Neural cell (in vitro differentiated cells): ENCODE data around the gene GJB3. TPM values are rescaled to one million over a fixed set of nuclear protein-coding genes. Genes with fewer than 3 reads are reported as not detected.
"Not testable (repeated sequence)": the region's sequence is repeated elsewhere in the genome, so short reads cannot be mapped to it uniquely, and the experiment has no call there.

ENCODE experiments used
- H2AFZ ChIP-seq: fragments of 200-600, 300-800 bp; sonication (generic), shearing (Covaris generic); 2 replicates; pipeline ENCODE4 v1.6.0; 2014; ENCODE audit warnings: low read depth, mild to moderate bottlenecking, antibody characterized with exemption, low read length, moderate library complexity
- H3F3A ChIP-seq: fragments of 200-600 bp; shearing (Covaris generic); 2 replicates; pipeline ENCODE4 v1.6.1; 2016; ENCODE audit warnings: mild to moderate bottlenecking, moderate library complexity, mixed read lengths, antibody characterized with exemption, low read length; ENCODE audit not compliant: insufficient read depth, poor library complexity, severe bottlenecking
- H3K27ac ChIP-seq: fragments of 200-600, 300-800 bp; sonication (generic), shearing (Covaris generic); 2 replicates; pipeline ENCODE4 v1.5.1; 2014; ENCODE audit warnings: mild to moderate bottlenecking, low read length, moderate library complexity
- H3K27me3 ChIP-seq: fragments of 300-800, 200-600 bp; sonication (generic), shearing (Covaris generic); 2 replicates; pipeline ENCODE4 v1.6.0; 2014; ENCODE audit warnings: mild to moderate bottlenecking, low read depth, low read length, moderate library complexity; ENCODE audit not compliant: insufficient read depth
- H3K36me3 ChIP-seq: fragments of 300-800, 200-600 bp; sonication (generic), shearing (Covaris generic); 2 replicates; pipeline ENCODE4 v1.5.1; 2014; ENCODE audit warnings: mild to moderate bottlenecking, antibody characterized with exemption, low read length, moderate library complexity; ENCODE audit not compliant: insufficient read depth
- H3K4me2 ChIP-seq: fragments of 300-800, 200-600 bp; sonication (generic), shearing (Covaris generic); 2 replicates; pipeline ENCODE4 v1.6.0; 2014; ENCODE audit warnings: mild to moderate bottlenecking, low read length
- H3K4me3 ChIP-seq: fragments of 300-800, 200-600 bp; sonication (generic), shearing (Covaris generic); 2 replicates; pipeline ENCODE4 v1.5.1; 2014; ENCODE audit warnings: mild to moderate bottlenecking, low read length, moderate library complexity
- H3K79me2 ChIP-seq: fragments of 200-600 bp; shearing (Covaris generic); replicated peaks from 2 replicates; pipeline ENCODE4 v1.6.0; 2014; ENCODE audit warnings: mild to moderate bottlenecking, low read length, moderate library complexity; ENCODE audit not compliant: insufficient read depth
- H3K9ac ChIP-seq: fragments of 300-800, 200-600 bp; sonication (generic), shearing (Covaris generic); 2 replicates; pipeline ENCODE4 v1.6.1; 2016; ENCODE audit warnings: mild to moderate bottlenecking, low read length, mixed read lengths
- H3K9me2 ChIP-seq: fragments of 200-600 bp; shearing (Covaris generic); 2 replicates; pipeline ENCODE4 v1.6.1; 2016; ENCODE audit warnings: mild to moderate bottlenecking, low read length, mixed read lengths; ENCODE audit not compliant: insufficient read depth
- H3K9me3 ChIP-seq: fragments of 200-600, 300-800 bp; sonication (generic), shearing (Covaris generic); 2 replicates; pipeline ENCODE4 v1.6.1; 2016; ENCODE audit warnings: mild to moderate bottlenecking, mixed run types, low read length, moderate library complexity, mixed read lengths
- H4K20me1 ChIP-seq: fragments of 200-600 bp; shearing (Covaris generic); 2 replicates; pipeline ENCODE4 v1.6.1; 2016; ENCODE audit warnings: mild to moderate bottlenecking, mixed run types; ENCODE audit not compliant: insufficient read depth
- EP300 ChIP-seq: fragments of 450-650 bp; conservative IDR thresholded peaks from 2 replicates; pipeline ENCODE4 v1.6.1; 2014; ENCODE audit warnings: antibody characterized with exemption, mild to moderate bottlenecking, moderate library complexity; ENCODE audit not compliant: poor library complexity, severe bottlenecking
- EZH2 ChIP-seq: fragments of 200-600, 300-800 bp; shearing (Covaris generic), sonication (generic); IDR thresholded peaks from 2 replicates; pipeline ENCODE4 v1.6.1; 2014; ENCODE audit warnings: antibody characterized with exemption, low read length, borderline replicate concordance, mild to moderate bottlenecking; ENCODE audit not compliant: insufficient read depth, poor library complexity, severe bottlenecking
- MXI1 ChIP-seq: fragments of 450-650 bp; conservative IDR thresholded peaks from 2 replicates; pipeline ENCODE4 v1.6.1; 2014; ENCODE audit warnings: antibody characterized with exemption, mild to moderate bottlenecking; ENCODE audit not compliant: poor library complexity, severe bottlenecking
- POLR2AphosphoS5 ChIP-seq: IDR thresholded peaks from 2 replicates; pipeline ENCODE4 v1.6.1; 2012
- RAD21 ChIP-seq: fragments of 450-650 bp; conservative IDR thresholded peaks from 2 replicates; pipeline ENCODE4 v1.6.1; 2014; ENCODE audit warnings: antibody characterized with exemption, mild to moderate bottlenecking, moderate library complexity
- REST ChIP-seq: IDR thresholded peaks from 2 replicates; pipeline ENCODE4 v1.6.1; 2012; ENCODE audit warnings: borderline replicate concordance
- SMC3 ChIP-seq: fragments of 450-650 bp; conservative IDR thresholded peaks from 2 replicates; pipeline ENCODE4 v1.6.1; 2014; ENCODE audit warnings: antibody characterized with exemption, mild to moderate bottlenecking, moderate library complexity; ENCODE audit not compliant: poor library complexity
- TAF1 ChIP-seq: IDR thresholded peaks from 2 replicates; pipeline ENCODE4 v1.6.1; 2012; ENCODE audit warnings: low read depth
- polyA plus RNA-seq: library from polyadenylated mRNA; depleted of rRNA; stranded (reverse); fragments of >200 nt; gene quantifications from 2 replicates; pipeline ENCODE4 v1.2.3, GENCODE V29; 2014
- TF ChIP-seq, protein P1 (sequence below): fragments of 450-650 bp; IDR thresholded peaks from 2 replicates; pipeline ENCODE4 v1.5.1; 2014; ENCODE audit warnings: antibody characterized with exemption, mild to moderate bottlenecking, moderate library complexity; ENCODE audit not compliant: poor library complexity, severe bottlenecking

The GJB3 gene
- polyA plus RNA-seq, 1 donor from 2014 or later: not detected

GRCh38 chr1:34816332-34816731 lies 35.3 kb downstream of the GJB3 start:
- H3F3A ChIP-seq: no peaks in the 10 kb centered on the region
- no peaks in the 10 kb centered on the region for H3K9me2 ChIP-seq
- no peak overlapping the region for H2AFZ ChIP-seq
- H3K79me2 ChIP-seq: no peaks in the 10 kb centered on the region
- H3K4me3 ChIP-seq: no peak overlapping the region
- H3K4me2 ChIP-seq: no peak overlapping the region
- no peak overlapping the region for H3K9ac ChIP-seq
- no peaks in the 10 kb centered on the region for H3K27me3 ChIP-seq
- no peaks in the 10 kb centered on the region for H4K20me1 ChIP-seq
- TF ChIP-seq, protein P1, sequence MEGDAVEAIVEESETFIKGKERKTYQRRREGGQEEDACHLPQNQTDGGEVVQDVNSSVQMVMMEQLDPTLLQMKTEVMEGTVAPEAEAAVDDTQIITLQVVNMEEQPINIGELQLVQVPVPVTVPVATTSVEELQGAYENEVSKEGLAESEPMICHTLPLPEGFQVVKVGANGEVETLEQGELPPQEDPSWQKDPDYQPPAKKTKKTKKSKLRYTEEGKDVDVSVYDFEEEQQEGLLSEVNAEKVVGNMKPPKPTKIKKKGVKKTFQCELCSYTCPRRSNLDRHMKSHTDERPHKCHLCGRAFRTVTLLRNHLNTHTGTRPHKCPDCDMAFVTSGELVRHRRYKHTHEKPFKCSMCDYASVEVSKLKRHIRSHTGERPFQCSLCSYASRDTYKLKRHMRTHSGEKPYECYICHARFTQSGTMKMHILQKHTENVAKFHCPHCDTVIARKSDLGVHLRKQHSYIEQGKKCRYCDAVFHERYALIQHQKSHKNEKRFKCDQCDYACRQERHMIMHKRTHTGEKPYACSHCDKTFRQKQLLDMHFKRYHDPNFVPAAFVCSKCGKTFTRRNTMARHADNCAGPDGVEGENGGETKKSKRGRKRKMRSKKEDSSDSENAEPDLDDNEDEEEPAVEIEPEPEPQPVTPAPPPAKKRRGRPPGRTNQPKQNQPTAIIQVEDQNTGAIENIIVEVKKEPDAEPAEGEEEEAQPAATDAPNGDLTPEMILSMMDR: no peak
- TF ChIP-seq RAD21: no peak
- TF ChIP-seq POLR2AphosphoS5: no peak
- TF ChIP-seq MXI1: no peak
- no peak for TF ChIP-seq REST
- no peak for TF ChIP-seq EP300
- no peak for TF ChIP-seq SMC3
- no peak for TF ChIP-seq EZH2
- TF ChIP-seq TAF1: no peak
- H3K9me3 ChIP-seq: no peaks in the 10 kb centered on the region
- no peaks in the 10 kb centered on the region for H3K36me3 ChIP-seq
- H3K27ac ChIP-seq: no peak overlapping the region

DNA sequence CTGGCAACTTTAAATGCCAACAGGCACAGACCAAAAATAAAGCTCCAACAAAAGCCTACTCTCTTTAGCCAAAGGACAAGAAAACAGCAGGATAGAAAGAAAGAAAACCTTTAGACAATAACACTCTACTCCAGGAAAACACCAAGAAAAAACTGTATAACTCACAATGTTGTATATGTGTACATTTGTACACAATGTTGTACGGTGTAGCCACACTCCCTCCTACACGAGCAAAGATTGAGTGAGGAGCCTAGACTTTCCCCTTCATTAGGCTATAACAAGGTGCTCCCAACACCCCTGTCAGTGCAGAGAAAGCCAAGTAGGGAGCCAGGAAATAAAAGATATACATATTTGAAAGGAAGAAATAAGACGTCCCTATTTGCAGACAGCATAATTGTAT lies 35.8 kb downstream of the GJB3 start:
- no peak for TF ChIP-seq POLR2AphosphoS5
- no peak for TF ChIP-seq REST
- TF ChIP-seq EZH2: no peak
- no peak for TF ChIP-seq EP300
- TF ChIP-seq TAF1: no peak
- no peak for TF ChIP-seq MXI1
- TF ChIP-seq SMC3: no peak
- TF ChIP-seq RAD21: no peak
- TF ChIP-seq, protein P1: no peak
- Histone ChIP-seq H3K27ac (no peak overlapping the region), H3K79me2 (no peaks in the 10 kb centered on the region), H3K4me3 (no peak overlapping the region), H3K9me2 (no peaks in the 10 kb centered on the region), H3F3A (no peaks in the 10 kb centered on the region), H3K36me3 (no peaks in the 10 kb centered on the region), H3K9me3 (no peaks in the 10 kb centered on the region), H2AFZ (no peak overlapping the region), H3K27me3 (no peaks in the 10 kb centered on the region), H4K20me1 (no peaks in the 10 kb centered on the region), H3K9ac (no peak overlapping the region), H3K4me2 (no peak overlapping the region)

DNA sequence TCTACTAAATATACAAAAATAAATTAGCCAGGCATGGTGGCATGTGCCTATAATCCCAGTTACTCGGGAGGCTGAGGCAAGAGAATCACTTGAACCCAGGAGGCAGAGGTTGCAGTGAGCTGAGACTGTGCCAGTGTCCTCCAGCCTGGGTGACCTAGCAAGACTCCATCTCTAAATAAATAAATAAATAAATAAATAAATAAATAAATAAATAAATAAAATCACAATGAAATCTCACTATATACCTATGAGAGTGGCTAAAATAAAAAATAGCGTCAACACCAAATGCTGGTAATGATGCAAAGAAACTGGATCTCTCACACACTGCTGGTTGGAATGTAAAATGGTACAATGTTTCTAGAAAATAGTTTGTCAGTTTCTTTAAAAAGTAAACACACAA lies 37.8 kb downstream of the GJB3 start:
- not testable (repeated sequence) for H4K20me1 ChIP-seq, H3K27ac ChIP-seq

More for the DNA sequence above, 37.8 kb downstream of the GJB3 start:
- H3K9me3 ChIP-seq, H3K79me2 ChIP-seq, H3K4me2 ChIP-seq, H3K36me3 ChIP-seq, H3F3A ChIP-seq, H3K9ac ChIP-seq, H3K27me3 ChIP-seq, H2AFZ ChIP-seq, H3K9me2 ChIP-seq, H3K4me3 ChIP-seq: not testable (repeated sequence)
